Kasumi-1 (cell line): ENCODE results near the gene EFNA5.

Experiments
- DNase-seq, 2 experiments: peaks; one replicate each; lab custom pipeline; 2025; lab: John Stamatoyannopoulos, UW

Gene EFNA5

GRCh38 chr5:107544476-107544875 lies 126.3 kb downstream of the EFNA5 start:
- DNase-seq, result no peak

GRCh38 chr5:107543868-107544267 lies 126.9 kb downstream of the EFNA5 start:
- DNase-seq, result no peak

GRCh38 chr5:107542831-107543231 lies 127.9 kb downstream of the EFNA5 start:
- DNase-seq, result no peak

- no peak for DNase-seq
Measured at GRCh38 chr5:107542428-107542827, 128.3 kb downstream of the EFNA5 start.

- no peak for DNase-seq
Measured at GRCh38 chr5:107541400-107541799, 129.3 kb downstream of the EFNA5 start.

- DNase-seq, result no peak
Measured at GRCh38 chr5:107539726-107540330, 130.9 kb downstream of the EFNA5 start.

GRCh38 chr5:107538805-107539445 lies 131.8 kb downstream of the EFNA5 start:
- DNase-seq, result no peak

- DNase-seq, result no peak
Measured at GRCh38 chr5:107538331-107538730, 132.4 kb downstream of the EFNA5 start.

- no peak for DNase-seq
Measured at GRCh38 chr5:107535849-107536248, 134.9 kb downstream of the EFNA5 start.

- no peak for DNase-seq
Measured at GRCh38 chr5:107533910-107534876, 136.5 kb downstream of the EFNA5 start.

- DNase-seq, result no peak
Measured at GRCh38 chr5:107532916-107533315, 137.8 kb downstream of the EFNA5 start.

GRCh38 chr5:107532169-107532878 lies 138.4 kb downstream of the EFNA5 start:
- DNase-seq, result no peak

- DNase-seq, result no peak
Measured at GRCh38 chr5:107531308-107531707, 139.4 kb downstream of the EFNA5 start.

GRCh38 chr5:107529618-107530017 lies 141.1 kb downstream of the EFNA5 start:
- no peak for DNase-seq

GRCh38 chr5:107526270-107526937 lies 144.3 kb downstream of the EFNA5 start:
- DNase-seq, result no peak

GRCh38 chr5:107524111-107524510 lies 146.6 kb downstream of the EFNA5 start:
- DNase-seq, result no peak

GRCh38 chr5:107523029-107523680 lies 147.6 kb downstream of the EFNA5 start:
- DNase-seq, result no peak

- DNase-seq, result no peak
Measured at GRCh38 chr5:107522456-107522855, 148.3 kb downstream of the EFNA5 start.

GRCh38 chr5:107519900-107520354 lies 150.8 kb downstream of the EFNA5 start:
- DNase-seq, result no peak

GRCh38 chr5:107518616-107519015 lies 152.1 kb downstream of the EFNA5 start:
- DNase-seq, result no peak

GRCh38 chr5:107518190-107518589 lies 152.5 kb downstream of the EFNA5 start:
- DNase-seq, result no peak
